HepG2 (cell line): Measurements from ENCODE around the gene ARID3C. TPM values are rescaled to one million over a fixed set of nuclear protein-coding genes. Genes with fewer than 3 reads are reported as not detected.

Source experiments
- ATAC-seq: fragments of 200-7000 bp; cut with Tn5 transposase; 3 replicates; pipeline ENCODE4 v1.9.1; 2020; ENCODE audit warnings: mild to moderate bottlenecking, moderate library complexity
- BruUV-seq: library from RNA; stranded (reverse); fragments of 400-500 nt; replicated peaks from 2 replicates; lab custom pipeline; 2021; lab: Mats Ljungman, UMichigan
- CTCF ChIA-PET: fragments of 300-600 bp; formaldehyde crosslinking; extraction: SDS; loops from one replicate; lab custom pipeline; 2021; ENCODE audit warnings: low total read pairs, inconsistent platforms, low intra/inter-chr PET ratio; lab: Yijun Ruan, JAX
- POLR2A ChIA-PET: fragments of 350-600 bp; sonication (Branson Sonifier 250); formaldehyde crosslinking; loops from one replicate; lab custom pipeline; 2020; ENCODE audit warnings: antibody characterized with exemption, inconsistent platforms; lab: Yijun Ruan, JAX
- DNase-seq: peaks from one replicate; pipeline ENCODE4 v3.0.0-alpha.2; 2015; ENCODE audit warnings: low spot score
- FAIRE-seq: peaks from 3 replicates; lab custom pipeline; 2011; peaks lifted over from hg19 to GRCh38; lab: Jason Lieb, UNC
- H2AFZ ChIP-seq: one replicate; pipeline ENCODE4 v1.6.1; 2011; ENCODE audit warnings: low read length, inconsistent platforms
- H3K27ac ChIP-seq: fragments of 300-600 bp; 3 replicates; pipeline ENCODE4 v1.8.0; 2011; ENCODE audit warnings: mixed run types, mild to moderate bottlenecking, mixed read lengths, low read length, inconsistent platforms; ENCODE audit not compliant: insufficient read depth; ENCODE audit errors: extremely low read length
- H3K27me3 ChIP-seq, 2 experiments: fragments of 200-600 bp in 1 of 2; 2 replicates in 1 of 2; 3 replicates in 1 of 2; pipeline versions ENCODE4 v1.6.0 to v1.8.0; 2011; ENCODE audit warnings: low read length in 2 of 2, mild to moderate bottlenecking in 2 of 2, moderate library complexity in 2 of 2, inconsistent platforms in 1 of 2; ENCODE audit not compliant: insufficient read depth in 2 of 2, control insufficient read depth in 1 of 2
- H3K36me3 ChIP-seq, 2 experiments: fragments of 200-600 bp in 1 of 2; replicated peaks in 1 of 2; 2 replicates in 1 of 2; 3 replicates in 1 of 2; pipeline versions ENCODE4 v1.5.1 to v1.8.0; 2011; ENCODE audit warnings: low read length in 2 of 2, inconsistent platforms in 1 of 2; ENCODE audit not compliant: insufficient read depth in 2 of 2, control insufficient read depth in 1 of 2
- H3K4me1 ChIP-seq: 2 replicates; pipeline ENCODE4 v1.5.1; 2012; ENCODE audit warnings: low read length, inconsistent platforms; ENCODE audit not compliant: insufficient read depth
- H3K4me2 ChIP-seq: 2 replicates; pipeline ENCODE4 v1.6.0; 2011; ENCODE audit warnings: low read depth, low read length, inconsistent platforms
- H3K4me3 ChIP-seq, 3 experiments: fragments of 200-600 bp in 1 of 3; sonication (generic), shearing (Covaris generic) in 1 of 3; replicated peaks in 1 of 3; 2 replicates each; pipeline ENCODE4 v1.5.1; 2011 to 2016; ENCODE audit warnings: low read length in 3 of 3, inconsistent platforms in 2 of 3, low read depth in 2 of 3, mild to moderate bottlenecking in 2 of 3, control low read depth in 1 of 3, mixed read lengths in 1 of 3; ENCODE audit not compliant: insufficient read depth in 1 of 3
- H3K79me2 ChIP-seq: one replicate; pipeline ENCODE4 v1.6.1; 2011; ENCODE audit warnings: low read length, inconsistent platforms; ENCODE audit not compliant: insufficient read depth
- H3K9ac ChIP-seq: 2 replicates; pipeline ENCODE4 v1.6.0; 2011; ENCODE audit warnings: mild to moderate bottlenecking, low read depth, low read length, inconsistent platforms; ENCODE audit not compliant: insufficient read depth
- H3K9me3 ChIP-seq: 2 replicates; pipeline ENCODE4 v1.5.1; 2012; ENCODE audit warnings: mild to moderate bottlenecking, low read length
- H4K20me1 ChIP-seq: 2 replicates; pipeline ENCODE4 v1.6.0; 2011; ENCODE audit warnings: inconsistent platforms, mild to moderate bottlenecking, low read length, moderate library complexity; ENCODE audit not compliant: insufficient read depth
- ARID2 ChIP-seq: sonication (generic); formaldehyde crosslinking; IDR thresholded peaks from 2 replicates; pipeline ENCODE4 v1.8.1; 2022; ENCODE audit warnings: mild to moderate bottlenecking, missing genetic modification reagents, borderline replicate concordance
- MYNN ChIP-seq: sonication (generic); formaldehyde crosslinking; IDR thresholded peaks from 2 replicates; pipeline ENCODE4 v1.4.0; 2020; ENCODE audit warnings: mild to moderate bottlenecking, low read depth, missing genetic modification reagents
- TCF7L2 ChIP-seq: IDR thresholded peaks from 2 replicates; pipeline ENCODE4 v1.6.1; 2011; ENCODE audit warnings: mild to moderate bottlenecking, low read depth, low read length, moderate library complexity
- THYN1 ChIP-seq: sonication (generic); formaldehyde crosslinking; IDR thresholded peaks from 2 replicates; pipeline ENCODE4 v1.8.1; 2023; ENCODE audit warnings: low read depth, mild to moderate bottlenecking, moderate library complexity, missing genetic modification reagents, borderline replicate concordance
- ZNF234 ChIP-seq: sonication (generic); formaldehyde crosslinking; conservative IDR thresholded peaks from 2 replicates; pipeline ENCODE4 v1.5.1; 2020; ENCODE audit warnings: mild to moderate bottlenecking, missing genetic modification reagents
- ZNF552 ChIP-seq: sonication (generic); formaldehyde crosslinking; IDR thresholded peaks from 2 replicates; pipeline ENCODE4 v1.9.0; 2022; ENCODE audit warnings: missing genetic modification reagents, mild to moderate bottlenecking, borderline replicate concordance
- ZNF652 ChIP-seq: IDR thresholded peaks from 2 replicates; pipeline ENCODE4 v1.6.1; 2016; ENCODE audit warnings: low read depth, borderline replicate concordance
- ZNF839 ChIP-seq: sonication (generic); formaldehyde crosslinking; IDR thresholded peaks from 2 replicates; pipeline ENCODE4 v1.4.0; 2020; ENCODE audit warnings: missing genetic modification reagents, mild to moderate bottlenecking, borderline replicate concordance
- ZSCAN20 ChIP-seq: sonication (generic); formaldehyde crosslinking; IDR thresholded peaks from 2 replicates; pipeline ENCODE4 v1.4.0; 2020; ENCODE audit warnings: missing genetic modification reagents, mild to moderate bottlenecking, borderline replicate concordance
- WGBS: methylation state at CpG from one replicate; pipeline ENCODE4 v1.1.6; 2017; ENCODE audit warnings: low lambda C conversion rate; 5-methylcytosine and 5-hydroxymethylcytosine counted together
- in situ Hi-C: cut with HindIII; loops from 2 replicates; pipeline ENCODE4 v1.10.0; 2017; ENCODE audit warnings: low pct_unique_long_range_greater_than_20kb; ENCODE audit not compliant: extremely low pct_ligation_motif_present
- intact Hi-C: fragments of 100-400 bp; cut with micrococcal nuclease; formaldehyde crosslinking; loops from one replicate; pipeline ENCODE4 v1.10.0; 2022; ENCODE audit not compliant: unreplicated experiment
- polyA plus RNA-seq, 8 experiments: library from polyadenylated mRNA; depleted of rRNA in 3 of 8; stranded (reverse) in 7 of 8; unstranded in 1 of 8; fragments of >200 nt; fragmentation: Illumina TruSeq in 4 of 8; extraction: Trizol in 4 of 8; gene quantifications; 2 replicates each; pipeline versions ENCODE4 v1.2.1 to v1.2.3, GENCODE V29; 2011 to 2016; ENCODE audit warnings: low read depth in 4 of 8, missing spikeins in 1 of 8, mixed read lengths in 1 of 8; ENCODE audit not compliant: insufficient read depth in 1 of 8
- total RNA-seq, 5 experiments: library from RNA; depleted of rRNA; stranded (reverse); fragments of >200 nt; fragmentation: Illumina TruSeq; extraction: Trizol; gene quantifications; 2 replicates each; pipeline ENCODE4 v1.2.3, GENCODE V29; 2016; ENCODE audit warnings: low read depth in 1 of 5
- TF ChIP-seq, protein P1 (sequence below): sonication (generic); formaldehyde crosslinking; IDR thresholded peaks from 2 replicates; pipeline ENCODE4 v1.4.0; 2020; ENCODE audit warnings: missing genetic modification reagents
- TF ChIP-seq, protein P2 (sequence below): sonication (generic); formaldehyde crosslinking; IDR thresholded peaks from 2 replicates; pipeline ENCODE4 v1.4.0; 2020; ENCODE audit warnings: missing genetic modification reagents

The ARID3C gene
- total and polyA plus RNA-seq, 2 of the 13 experiments (the other 11 are each of a cell fraction or from before 2014, with no cell fraction given): not detected

DNA sequence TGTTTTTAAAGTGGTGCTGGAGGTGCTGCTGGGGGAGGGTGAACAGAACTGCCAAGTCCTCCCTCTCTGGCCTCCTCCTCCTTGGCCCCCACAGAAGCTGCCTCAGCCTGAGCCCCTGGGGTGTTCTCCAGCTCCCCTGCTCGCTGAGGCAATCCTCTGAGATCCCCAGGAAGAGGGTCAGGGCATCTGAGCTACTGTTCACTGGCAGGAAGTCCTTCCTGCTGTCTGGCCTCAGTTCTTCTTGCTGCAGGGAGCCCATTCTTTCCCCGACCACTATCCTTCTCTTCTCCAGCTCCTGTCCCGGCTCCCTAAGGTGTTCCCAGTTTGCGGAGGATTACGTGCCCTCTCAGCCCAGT is 49.1 kb downstream of the ARID3C start:
- no peak for DNase-seq
- no peaks in the 10 kb centered on the region for H3K79me2 ChIP-seq
- H3K27ac ChIP-seq: no peak overlapping the region
- no peak overlapping the region for H3K4me2 ChIP-seq
- no peak for TF ChIP-seq ZNF552
- no peak for TF ChIP-seq MYNN
- TF ChIP-seq, all 625 proteins: peak for 0
- Histone ChIP-seq H3K4me3 (no peak overlapping the region), H2AFZ (no peak overlapping the region), H3K9me3 (no peaks in the 10 kb centered on the region), H4K20me1 (no peaks in the 10 kb centered on the region), H3K27me3 (peaks cover 14 to 73% of the 10 kb centered on the region in 2 experiments; a peak in 4 of 5 replicates), H3K9ac (no peak overlapping the region), H3K4me1 (no peaks in the 10 kb centered on the region), H3K36me3 (no peaks in the 10 kb centered on the region)
- CTCF ChIA-PET: no interaction called here
- ATAC-seq (no peak), FAIRE-seq (no peak)
- in situ Hi-C loops: no loop called here
- intact Hi-C loops: no loop called here
- WGBS: 31% methylated on average over 5 of the region's 5 CpGs
- POLR2A ChIA-PET: no interaction called here
- BruUV-seq: no TSS peak

DNA sequence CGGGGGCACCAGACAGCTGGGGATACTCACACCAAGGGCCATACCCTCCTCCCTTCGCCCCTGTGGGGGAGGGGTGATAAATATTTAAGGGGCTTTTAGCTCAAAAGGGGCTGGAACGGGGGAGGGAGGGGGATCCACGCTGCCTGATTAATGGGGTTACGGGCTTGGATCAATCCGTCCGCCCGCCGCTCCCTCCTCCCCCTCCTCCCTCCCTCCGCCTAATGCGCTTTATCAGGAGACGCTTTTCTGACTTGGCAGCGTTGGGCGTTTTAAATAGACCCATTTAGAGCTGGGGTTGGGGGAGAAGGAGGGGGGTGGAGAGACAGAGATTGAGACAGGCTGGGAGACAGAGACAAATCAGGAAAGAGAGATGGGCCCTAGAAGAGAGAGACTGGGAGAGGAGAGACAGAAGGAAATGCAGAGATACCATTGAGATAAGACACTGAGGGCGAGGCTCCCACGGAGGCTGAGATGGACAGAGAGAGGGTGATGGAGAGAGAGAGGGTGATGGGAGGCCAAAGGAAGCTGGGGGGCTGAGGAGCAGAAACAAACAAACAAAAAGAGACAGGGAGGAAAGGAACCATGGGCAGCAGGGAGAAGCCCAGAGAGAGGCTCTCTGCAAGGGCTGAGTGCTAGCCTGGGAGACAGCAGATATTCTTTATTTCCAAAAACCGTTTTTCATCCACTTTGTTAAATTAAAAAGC is 49.6 kb downstream of the ARID3C start:
- Histone ChIP-seq H4K20me1 (no peaks in the 10 kb centered on the region), H3K36me3 (no peaks in the 10 kb centered on the region), H3K9me3 (no peaks in the 10 kb centered on the region), H3K4me2 (no peak overlapping the region), H3K9ac (no peak overlapping the region), H3K4me1 (no peaks in the 10 kb centered on the region), H3K27me3 (peaks cover 13 to 73% of the 10 kb centered on the region in 2 experiments; a peak in 4 of 5 replicates), H3K27ac (no peak overlapping the region), H3K4me3 (no peak overlapping the region), H2AFZ (no peak overlapping the region), H3K79me2 (no peaks in the 10 kb centered on the region)
- CTCF ChIA-PET: no interaction called here
- in situ Hi-C loops (no loop called here), intact Hi-C loops (no loop called here)
- ATAC-seq: no peak
- POLR2A ChIA-PET: no interaction called here
- WGBS: 25% methylated on average over 16 of the region's 17 CpGs
- no peak for DNase-seq
- FAIRE-seq: no peak
- no TSS peak for BruUV-seq
- TF ChIP-seq ZSCAN20 (CRISPR knock-in tag) (no peak), THYN1 (no peak), ZNF652 (no peak), ZNF234 (CRISPR knock-in tag) (no peak), ARID2 (CRISPR knock-in tag) (no peak), ZNF839 (CRISPR knock-in tag) (no peak), TCF7L2 (no peak)
- TF ChIP-seq, protein P1, sequence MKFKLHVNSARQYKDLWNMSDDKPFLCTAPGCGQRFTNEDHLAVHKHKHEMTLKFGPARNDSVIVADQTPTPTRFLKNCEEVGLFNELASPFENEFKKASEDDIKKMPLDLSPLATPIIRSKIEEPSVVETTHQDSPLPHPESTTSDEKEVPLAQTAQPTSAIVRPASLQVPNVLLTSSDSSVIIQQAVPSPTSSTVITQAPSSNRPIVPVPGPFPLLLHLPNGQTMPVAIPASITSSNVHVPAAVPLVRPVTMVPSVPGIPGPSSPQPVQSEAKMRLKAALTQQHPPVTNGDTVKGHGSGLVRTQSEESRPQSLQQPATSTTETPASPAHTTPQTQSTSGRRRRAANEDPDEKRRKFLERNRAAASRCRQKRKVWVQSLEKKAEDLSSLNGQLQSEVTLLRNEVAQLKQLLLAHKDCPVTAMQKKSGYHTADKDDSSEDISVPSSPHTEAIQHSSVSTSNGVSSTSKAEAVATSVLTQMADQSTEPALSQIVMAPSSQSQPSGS (CRISPR knock-in tag): no peak
- TF ChIP-seq, protein P2, sequence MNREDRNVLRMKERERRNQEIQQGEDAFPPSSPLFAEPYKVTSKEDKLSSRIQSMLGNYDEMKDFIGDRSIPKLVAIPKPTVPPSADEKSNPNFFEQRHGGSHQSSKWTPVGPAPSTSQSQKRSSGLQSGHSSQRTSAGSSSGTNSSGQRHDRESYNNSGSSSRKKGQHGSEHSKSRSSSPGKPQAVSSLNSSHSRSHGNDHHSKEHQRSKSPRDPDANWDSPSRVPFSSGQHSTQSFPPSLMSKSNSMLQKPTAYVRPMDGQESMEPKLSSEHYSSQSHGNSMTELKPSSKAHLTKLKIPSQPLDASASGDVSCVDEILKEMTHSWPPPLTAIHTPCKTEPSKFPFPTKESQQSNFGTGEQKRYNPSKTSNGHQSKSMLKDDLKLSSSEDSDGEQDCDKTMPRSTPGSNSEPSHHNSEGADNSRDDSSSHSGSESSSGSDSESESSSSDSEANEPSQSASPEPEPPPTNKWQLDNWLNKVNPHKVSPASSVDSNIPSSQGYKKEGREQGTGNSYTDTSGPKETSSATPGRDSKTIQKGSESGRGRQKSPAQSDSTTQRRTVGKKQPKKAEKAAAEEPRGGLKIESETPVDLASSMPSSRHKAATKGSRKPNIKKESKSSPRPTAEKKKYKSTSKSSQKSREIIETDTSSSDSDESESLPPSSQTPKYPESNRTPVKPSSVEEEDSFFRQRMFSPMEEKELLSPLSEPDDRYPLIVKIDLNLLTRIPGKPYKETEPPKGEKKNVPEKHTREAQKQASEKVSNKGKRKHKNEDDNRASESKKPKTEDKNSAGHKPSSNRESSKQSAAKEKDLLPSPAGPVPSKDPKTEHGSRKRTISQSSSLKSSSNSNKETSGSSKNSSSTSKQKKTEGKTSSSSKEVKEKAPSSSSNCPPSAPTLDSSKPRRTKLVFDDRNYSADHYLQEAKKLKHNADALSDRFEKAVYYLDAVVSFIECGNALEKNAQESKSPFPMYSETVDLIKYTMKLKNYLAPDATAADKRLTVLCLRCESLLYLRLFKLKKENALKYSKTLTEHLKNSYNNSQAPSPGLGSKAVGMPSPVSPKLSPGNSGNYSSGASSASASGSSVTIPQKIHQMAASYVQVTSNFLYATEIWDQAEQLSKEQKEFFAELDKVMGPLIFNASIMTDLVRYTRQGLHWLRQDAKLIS (CRISPR knock-in tag): no peak
